A549 treated with RU486 at 1 μM for 4 hours (cell line): ENCODE measurements around the gene AFG1L. TPM values are rescaled to one million over a fixed set of nuclear protein-coding genes. Genes with fewer than 3 reads are reported as not detected.

Source experiments
- total RNA-seq: library from RNA; stranded (reverse); fragments of 200-300 nt; extraction: Qiagen RNA extraction; gene quantifications from 5 replicates; pipeline ENCODE4 v1.2.3, GENCODE V29; 2022; ENCODE audit warnings: low read depth

The AFG1L gene
- total RNA-seq: 0.79 to 2.4 TPM (median 1.9 TPM) in 5 replicates

DNA sequence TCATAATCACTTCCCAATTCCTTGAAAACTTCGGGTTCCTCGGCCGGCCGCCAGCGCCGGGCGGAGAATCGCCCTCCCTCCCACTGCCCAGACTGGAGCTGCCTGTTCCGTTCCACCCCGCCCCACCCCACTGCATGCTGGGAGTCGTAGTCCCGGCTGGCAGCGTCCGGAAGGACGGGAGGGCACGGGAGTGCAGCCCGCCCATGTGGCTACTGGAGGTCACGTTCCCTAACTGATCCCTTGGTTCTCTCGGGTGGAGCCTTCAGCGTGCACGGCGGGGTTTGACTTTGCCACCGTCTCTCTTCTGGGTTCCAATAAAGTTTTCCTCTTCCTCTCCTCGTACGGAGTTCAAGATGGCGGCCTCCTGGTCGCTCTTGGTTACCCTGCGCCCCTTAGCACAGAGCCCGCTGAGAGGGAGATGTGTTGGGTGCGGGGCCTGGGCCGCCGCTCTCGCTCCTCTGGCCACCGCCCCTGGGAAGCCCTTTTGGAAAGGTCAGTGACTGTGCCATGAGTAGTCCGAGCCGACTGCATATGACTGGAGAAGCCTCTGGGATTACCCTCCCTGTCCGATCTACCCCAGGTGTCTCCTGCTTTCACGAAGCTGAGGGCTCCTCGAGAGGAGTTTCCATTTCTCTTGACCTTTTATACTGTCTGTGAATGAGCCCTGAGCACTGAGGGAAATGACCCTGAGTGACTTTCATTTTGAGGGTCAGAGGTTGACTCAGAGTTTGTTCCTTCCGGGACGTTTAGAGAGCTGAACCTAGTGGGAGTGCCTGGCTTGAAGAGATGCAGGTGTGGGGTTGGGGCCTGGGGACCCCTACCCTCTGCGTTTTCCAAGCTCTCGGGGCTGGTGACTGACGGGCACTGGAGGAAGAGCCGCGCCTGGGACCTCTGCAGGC, at the start of gene AFG1L:
TSS of gene AFG1L (plus strand) at position 328 of the 899 bp plus-strand sequence. CDS start at position 354, 26 bp downstream.

DNA sequence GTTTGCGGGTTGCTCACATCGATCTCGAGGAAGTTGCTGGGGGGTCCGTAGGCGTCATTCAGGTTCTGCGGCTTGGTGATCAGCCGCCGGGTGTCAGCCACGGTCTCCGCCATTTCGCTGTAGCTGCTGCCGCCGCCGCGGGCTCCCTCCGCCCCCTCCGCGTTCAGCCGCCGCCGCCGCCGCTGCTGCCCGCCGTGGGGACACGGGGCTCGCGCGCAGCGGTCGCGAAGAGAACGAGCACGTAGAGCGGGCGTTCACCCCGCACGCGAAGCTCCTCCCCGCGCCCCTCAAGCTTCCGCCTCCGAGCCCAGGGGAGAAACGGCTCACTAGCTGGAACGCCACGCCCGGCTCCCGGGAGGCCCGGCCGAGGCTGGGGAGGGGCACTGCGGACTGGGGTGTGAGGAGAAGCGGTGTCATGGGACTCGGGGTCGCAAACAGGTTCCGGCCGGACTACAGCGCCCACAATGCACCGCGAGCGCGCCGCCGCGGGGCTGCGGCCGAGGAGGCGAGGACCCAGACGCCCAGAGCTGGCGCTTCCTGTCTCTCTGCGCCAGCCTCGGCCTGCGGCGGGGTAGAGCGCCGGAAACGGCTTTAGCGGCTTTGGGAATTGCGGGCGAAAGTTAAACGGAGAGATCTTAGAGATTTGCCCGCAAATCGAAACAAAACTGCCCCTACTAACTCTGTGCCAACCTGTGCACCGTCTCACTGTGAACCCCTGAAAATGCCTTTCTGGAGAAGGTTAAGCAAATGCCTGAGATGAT, 33.9 kb upstream of the AFG1L start, which contains the start of gene SNX3:
TSS of gene SNX3 (minus strand) at position 232 of the 761 bp plus-strand sequence. CDS start at position 113, 119 bp downstream.

DNA sequence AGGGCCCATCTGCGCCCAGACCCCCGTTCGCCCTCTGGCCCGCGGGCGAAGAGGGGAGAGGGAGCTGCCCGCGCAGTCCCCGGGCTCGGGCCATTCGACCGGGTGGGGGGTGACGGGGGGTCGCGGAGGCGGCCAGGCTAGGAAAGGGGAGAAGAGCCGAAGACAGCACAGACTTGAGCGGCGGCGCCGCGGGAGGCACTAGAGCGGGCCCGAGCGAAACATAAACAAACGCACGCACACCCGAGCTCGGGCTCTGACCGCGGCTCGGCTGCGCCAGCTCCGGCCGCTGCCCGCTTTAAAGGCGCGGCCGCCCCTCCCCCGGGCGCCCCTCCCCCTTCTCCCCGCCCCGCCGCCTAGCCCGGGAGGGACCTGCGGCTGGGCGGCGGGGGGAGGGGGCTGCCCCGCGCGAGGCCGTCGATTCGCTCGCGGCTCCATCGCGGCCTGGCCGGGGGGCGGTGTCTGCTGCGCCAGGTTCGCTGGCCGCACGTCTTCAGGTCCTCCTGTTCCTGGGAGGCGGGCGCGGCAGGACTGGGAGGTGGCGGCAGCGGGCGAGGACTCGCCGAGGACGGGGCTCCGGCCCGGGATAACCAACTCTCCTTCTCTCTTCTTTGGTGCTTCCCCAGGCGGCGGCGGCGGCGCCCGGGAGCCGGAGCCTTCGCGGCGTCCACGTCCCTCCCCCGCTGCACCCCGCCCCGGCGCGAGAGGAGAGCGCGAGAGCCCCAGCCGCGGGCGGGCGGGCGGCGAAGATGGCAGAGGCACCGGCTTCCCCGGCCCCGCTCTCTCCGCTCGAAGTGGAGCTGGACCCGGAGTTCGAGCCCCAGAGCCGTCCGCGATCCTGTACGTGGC, 265.8 kb downstream of the AFG1L start, which contains the start of gene FOXO3:
TSS of gene FOXO3 (plus strand) at position 455 of the 846 bp plus-strand sequence. CDS start at position 747, 292 bp downstream.

Other genes with a start within 250 kb of the AFG1L start
- 10.0 to 28.7 TPM (median 21.3 TPM) in 5 replicates for gene OSTM1, start 220.3 kb upstream of the AFG1L start, total RNA-seq
- gene NR2E1, start 129.0 kb upstream of the AFG1L start, total RNA-seq: 0.03 TPM in 1 of 5 replicates, not detected in the others
- gene SNX3, start 34.0 kb upstream of the AFG1L start, total RNA-seq: 52.1 to 119 TPM (median 111 TPM) in 5 replicates